Right lobe of liver (tissue), 6 donors: ENCODE measurements around the gene LOXL3. TPM values are rescaled to one million over a fixed set of nuclear protein-coding genes. Genes with fewer than 3 reads are reported as not detected.

Experiments
- ATAC-seq, 4 donors: fragments of 200-7000 bp; cut with Tn5 transposase; one replicate each; pipeline ENCODE4 v1.9.1; 2020; ENCODE audit warnings: mild to moderate bottlenecking in 4 of 4, moderate library complexity in 4 of 4
- DNase-seq, 3 donors: peaks; one replicate each; pipeline ENCODE4 v3.0.0-alpha.2; 2020
- H3K27ac ChIP-seq, 3 donors: fragments of 200-600 bp; one replicate each; pipeline ENCODE4 v1.8.0; 2022
- H3K27me3 ChIP-seq, 2 donors: fragments of 200-600 bp; one replicate each; pipeline ENCODE4 v1.8.0; 2022
- H3K36me3 ChIP-seq, 4 donors: fragments of 200-600 bp; sonication (generic) in 1 of 4; one replicate each; pipeline versions ENCODE4 v1.5.1 to v1.8.0; 2017 to 2022; ENCODE audit warnings: control low read depth in 1 of 4
- H3K4me1 ChIP-seq, 4 donors: fragments of 200-600 bp; sonication (generic) in 1 of 4; one replicate each; pipeline versions ENCODE4 v1.5.1 to v1.8.0; 2017 to 2022; ENCODE audit warnings: control low read depth in 1 of 4
- H3K4me3 ChIP-seq, 3 donors: fragments of 200-600 bp; one replicate each; pipeline ENCODE4 v1.8.0; 2022
- H3K9me3 ChIP-seq, 4 donors: fragments of 200-600 bp; sonication (generic) in 1 of 4; one replicate each; pipeline versions ENCODE4 v1.5.1 to v1.8.0; 2017 to 2022; ENCODE audit warnings: control low read depth in 1 of 4
- POLR2A ChIP-seq: fragments of 450-650 bp; IDR thresholded peaks from one replicate; pipeline ENCODE4 v1.6.1; 2017; ENCODE audit warnings: antibody characterized with exemption, mild to moderate bottlenecking
- WGBS: methylation state at CpG from one replicate; pipeline ENCODE4 v1.1.6; 2018; ENCODE audit warnings: low coverage, low lambda C conversion rate; ENCODE audit not compliant: insufficient coverage; ENCODE audit errors: missing lambda C conversion rate; 5-methylcytosine and 5-hydroxymethylcytosine counted together
- intact Hi-C, 2 donors: fragments of 100-400 bp; cut with DNase I; formaldehyde crosslinking; loops; one replicate each; pipeline versions ENCODE4 v1.11.2 to v1.14.1; 2022
- total RNA-seq, 6 experiments: library from RNA; depleted of rRNA in 2 of 6; stranded (reverse); fragments of >200 nt in 2 of 6; fragmentation: NEBNext Ultra II Directional in 3 of 6; extraction: Animal tissue kit (Norgen Biotek cat#: 25700) in 3 of 6; gene quantifications; one replicate each; pipeline versions ENCODE4 v1.1.0 to v1.2.4, GENCODE V29; 2016 to 2023
- TF ChIP-seq, protein P1 (sequence below), 4 donors: fragments of 200-600 bp in 3 of 4; fragments of 450-650 bp in 1 of 4; IDR thresholded peaks; one replicate each; pipeline versions ENCODE4 v1.5.1 to v1.8.0; 2016 to 2022; ENCODE audit warnings: antibody characterized with exemption in 4 of 4, mild to moderate bottlenecking in 2 of 4
- donor health status: DM: no; HTN: yes; CAD: no.
- donor health status: DM: no; HTN: no; CAD: no.
- donor health status: DM: no; HTN: no; CAD: no.
- donor health status: DM: no; HTN: yes; CAD: no.
- donor health status: DM: no; HTN: yes; CAD: no.

LOXL3 gene
- total RNA-seq, 6 experiments from 2014 or later = 0.92 to 3.3 (median 1.8) TPM

GRCh38 chr2:74507926-74508520, 45.7 kb downstream of the LOXL3 start:
- TF ChIP-seq POLR2A = no peak
- TF ChIP-seq, protein P1, sequence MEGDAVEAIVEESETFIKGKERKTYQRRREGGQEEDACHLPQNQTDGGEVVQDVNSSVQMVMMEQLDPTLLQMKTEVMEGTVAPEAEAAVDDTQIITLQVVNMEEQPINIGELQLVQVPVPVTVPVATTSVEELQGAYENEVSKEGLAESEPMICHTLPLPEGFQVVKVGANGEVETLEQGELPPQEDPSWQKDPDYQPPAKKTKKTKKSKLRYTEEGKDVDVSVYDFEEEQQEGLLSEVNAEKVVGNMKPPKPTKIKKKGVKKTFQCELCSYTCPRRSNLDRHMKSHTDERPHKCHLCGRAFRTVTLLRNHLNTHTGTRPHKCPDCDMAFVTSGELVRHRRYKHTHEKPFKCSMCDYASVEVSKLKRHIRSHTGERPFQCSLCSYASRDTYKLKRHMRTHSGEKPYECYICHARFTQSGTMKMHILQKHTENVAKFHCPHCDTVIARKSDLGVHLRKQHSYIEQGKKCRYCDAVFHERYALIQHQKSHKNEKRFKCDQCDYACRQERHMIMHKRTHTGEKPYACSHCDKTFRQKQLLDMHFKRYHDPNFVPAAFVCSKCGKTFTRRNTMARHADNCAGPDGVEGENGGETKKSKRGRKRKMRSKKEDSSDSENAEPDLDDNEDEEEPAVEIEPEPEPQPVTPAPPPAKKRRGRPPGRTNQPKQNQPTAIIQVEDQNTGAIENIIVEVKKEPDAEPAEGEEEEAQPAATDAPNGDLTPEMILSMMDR (IDR thresholded peaks at IDR 0.05) = no peak
- 11% methylated on average over 33 of the region's 38 CpGs for WGBS
- intact Hi-C loops = no loop called here
- peak in 1 of 3 donors; percentile 42 for DNase-seq
- Histone ChIP-seq H3K9me3 (no peaks in the 10 kb centered on the region), H3K27me3 (peaks cover under 1 to 4% of the 10 kb centered on the region in 2 donors), H3K27ac (peak overlapping the region; percentile 92 to 96 (median 94)), H3K4me1 (peaks cover 0 to 31% (median 12%) of the 10 kb centered on the region in 4 donors), H3K4me3 (peak overlapping the region; percentile 76 to 95 (median 78)), H3K36me3 (no peaks in the 10 kb centered on the region)
- ATAC-seq = peak in 1 of 4 donors; percentile 6

GRCh38 chr2:74507145-74507925, 46.4 kb downstream of the LOXL3 start, which contains the start of gene PCGF1:
Gene PCGF1, minus strand, starts transcription at chr2:74507695. Its CDS starts 27 bp downstream, at chr2:74507668.
- Histone ChIP-seq H3K27me3 (no peaks in the 10 kb centered on the region), H3K4me1 (peaks cover 0 to 31% (median 12%) of the 10 kb centered on the region in 4 donors), H3K4me3 (peak within 1 kb of the TSS; percentile 76 to 95 (median 78)), H3K27ac (peak within 1 kb of the TSS; percentile 92 to 96 (median 94)), H3K9me3 (no peaks in the 10 kb centered on the region), H3K36me3 (no peaks in the 10 kb centered on the region)
- peak; percentile 87 to 93 (median 88) for ATAC-seq
- 0% methylated on average over 27 of the region's 56 CpGs for WGBS
- TF ChIP-seq, protein P1 (IDR thresholded peaks at IDR 0.05) = peak in 1 of 4 donors; percentile 19
- peak; percentile 45 for TF ChIP-seq POLR2A
- DNase-seq = peak; percentile 99 to 100 (median 99)
- intact Hi-C loops = no loop called here

DNA sequence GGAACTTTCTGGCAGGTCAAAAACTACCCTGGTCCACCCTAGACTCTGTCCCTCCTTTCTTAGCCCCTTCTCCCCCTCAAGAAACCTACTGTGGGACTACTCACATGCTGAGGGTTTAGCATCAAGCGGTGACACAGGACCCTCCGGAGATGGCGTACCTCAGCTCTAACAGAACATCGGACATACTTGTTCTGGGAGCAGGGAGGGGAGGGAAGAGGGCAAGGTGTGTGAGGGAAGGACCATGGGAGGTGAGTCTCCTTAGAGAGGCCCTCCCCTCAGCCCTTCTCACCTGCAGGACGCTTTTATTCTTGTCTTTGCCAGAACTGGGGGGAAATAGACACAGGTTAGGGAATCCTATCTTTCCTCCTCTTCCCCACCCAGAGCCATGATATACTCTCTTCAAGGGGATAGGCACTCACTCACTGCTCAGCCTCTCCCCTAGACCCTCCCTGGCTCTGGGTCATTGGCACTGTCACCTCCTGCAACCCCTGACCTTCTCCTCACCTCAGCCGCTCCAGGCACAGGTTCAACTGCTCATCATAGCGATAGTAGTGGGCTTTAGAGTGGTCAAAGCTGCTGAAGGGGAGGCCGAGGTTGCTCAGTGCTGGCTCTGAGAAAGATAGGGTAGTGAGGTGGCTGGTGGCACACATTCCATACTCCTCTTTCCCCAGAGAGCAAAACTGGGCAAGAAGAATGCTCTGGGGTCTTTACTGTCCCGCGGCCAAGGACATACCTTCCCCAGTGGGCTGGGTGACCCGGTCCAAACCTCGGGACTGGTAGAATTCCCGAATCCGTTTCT, 48.1 kb downstream of the LOXL3 start:
- intact Hi-C loops = no loop called here
- peaks cover 0 to 42% (median 12%) of the 10 kb centered on the region in 4 donors for H3K4me1 ChIP-seq
- 70% methylated on average over 8 of the region's 14 CpGs for WGBS
- no peaks in the 10 kb centered on the region for H3K36me3 ChIP-seq
- peak overlapping the region in 2 of 3 donors; percentile 78 to 95 for H3K4me3 ChIP-seq
- no peaks in the 10 kb centered on the region for H3K9me3 ChIP-seq
- no peak overlapping the region for H3K27ac ChIP-seq
- TF ChIP-seq, protein P1 (IDR thresholded peaks at IDR 0.05) = no peak
- no peak for TF ChIP-seq POLR2A
- no peak for DNase-seq
- ATAC-seq = no peak
- H3K27me3 ChIP-seq = no peaks in the 10 kb centered on the region

- H3K27me3 ChIP-seq = no peaks in the 10 kb centered on the region
- ATAC-seq = no peak
These were observed 49.2 kb downstream of the LOXL3 start for GRCh38 chr2:74504591-74504990.

More at GRCh38 chr2:74504591-74504990, 49.2 kb downstream of the LOXL3 start:
- TF ChIP-seq, protein P1 (IDR thresholded peaks at IDR 0.05) = no peak
- TF ChIP-seq POLR2A = no peak
- H3K27ac ChIP-seq = peak overlapping the region in 1 of 3 donors; percentile 93
- H3K36me3 ChIP-seq = no peaks in the 10 kb centered on the region
- peaks cover 0 to 49% (median 15%) of the 10 kb centered on the region in 4 donors for H3K4me1 ChIP-seq
- intact Hi-C loops = no loop called here
- 79% methylated on average over 3 of the region's 3 CpGs for WGBS
- peak overlapping the region in 2 of 3 donors; percentile 82 to 84 for H3K4me3 ChIP-seq
- no peaks in the 10 kb centered on the region for H3K9me3 ChIP-seq
- no peak for DNase-seq
